ENCODE results near the gene YTHDF2. TPM values are rescaled to one million over a fixed set of nuclear protein-coding genes. Genes with fewer than 3 reads are reported as not detected.
"Not testable (repeated sequence)": the region's sequence is repeated elsewhere in the genome, so short reads cannot be mapped to it uniquely, and the experiment has no call there.

YTHDF2 gene
- total RNA-seq, 1 experiment from 2014 or later: 90.6 TPM

- TF ChIP-seq JUND (IDR thresholded peaks at IDR 0.05) (peak; percentile 15; the same call in 1 of the 2 replicates), CEBPB (IDR thresholded peaks at IDR 0.05; ENCODE audit: low read depth) (no peak), SIN3A (IDR thresholded peaks at IDR 0.05; ENCODE audit: low read depth) (peak; percentile 78; the same call in 1 of the 2 replicates)
- TF ChIP-seq, protein P1, sequence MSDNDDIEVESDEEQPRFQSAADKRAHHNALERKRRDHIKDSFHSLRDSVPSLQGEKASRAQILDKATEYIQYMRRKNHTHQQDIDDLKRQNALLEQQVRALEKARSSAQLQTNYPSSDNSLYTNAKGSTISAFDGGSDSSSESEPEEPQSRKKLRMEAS (IDR thresholded peaks at IDR 0.05): peak; percentile 93
Measured at GRCh38 chr1:28736450-28737306, at the start of gene YTHDF2 (continued).

DNA sequence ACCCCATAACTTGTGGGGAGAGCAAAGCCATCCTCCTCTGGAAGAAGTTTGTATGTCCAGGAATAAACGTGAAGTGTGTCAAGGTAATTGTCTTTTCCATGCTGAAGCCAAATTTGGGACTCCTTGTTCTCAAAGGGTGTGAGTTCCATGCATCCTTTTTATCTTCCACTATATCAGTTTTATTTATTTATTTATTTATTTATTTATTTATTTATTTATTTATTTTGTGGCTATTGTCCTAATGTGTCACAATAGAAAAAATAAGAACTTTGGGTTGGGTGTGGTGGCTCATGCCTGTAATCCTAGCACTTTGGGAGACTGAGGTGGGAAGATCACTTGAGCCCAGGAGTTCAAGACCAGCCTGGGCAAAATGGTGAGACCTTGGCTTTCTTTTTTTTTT is 45.1 kb upstream of the YTHDF2 start:
- RAD21 ChIA-PET (ENCODE audit: low non-redundant PET in 1 of 2, low total read pairs in 2 of 2, uncharacterized antibody in 2 of 2, unreplicated experiment in 2 of 2); ATAC-seq; POLR2A ChIA-PET: not testable (repeated sequence)

GRCh38 chr1:28703629-28704028 is 33.1 kb upstream of the YTHDF2 start:
- H3K9me3 ChIP-seq (ENCODE audit: control insufficient read depth in 1 of 2, insufficient read depth in 1 of 2, low read depth in 1 of 2, low read length in 2 of 2): no peaks in the 10 kb centered on the region
- ATAC-seq (no peak), DNase-seq (ENCODE audit: low read depth, low spot score) (no peak)
- no peaks in the 10 kb centered on the region for H3K9me2 ChIP-seq (ENCODE audit: insufficient read depth)
- H3K4me1 ChIP-seq (ENCODE audit: control insufficient read depth in 1 of 2, insufficient read depth in 2 of 2, low read length in 2 of 2): no peaks in the 10 kb centered on the region
- CTCF ChIA-PET: interaction anchor here (2.0 kb wide), 1 partner anchor 33 kb away, joined by 5 read pairs; the partner anchor contains the start of gene YTHDF2
- H3K9ac ChIP-seq (ENCODE audit: low read length): no peak overlapping the region
- H2AFZ ChIP-seq (ENCODE audit: low read depth, low read length, poor library complexity, severe bottlenecking): no peak overlapping the region
- no peak for TF ChIP-seq ZFX (IDR thresholded peaks at IDR 0.05)
- no peak for TF ChIP-seq RAD21 (IDR thresholded peaks at IDR 0.05; ENCODE audit: low read depth)
- no peak for TF ChIP-seq FOSL1 (IDR thresholded peaks at IDR 0.05; ENCODE audit: low read depth)
- TF ChIP-seq TCF7L2 (IDR thresholded peaks at IDR 0.05; ENCODE audit: borderline replicate concordance, extremely low read depth, insufficient read depth, insufficient read length): no peak
- TF ChIP-seq CBX3 (IDR thresholded peaks at IDR 0.05; ENCODE audit: low read depth): no peak
- no peaks in the 10 kb centered on the region for H3K27me3 ChIP-seq (ENCODE audit: insufficient read depth, low read length)
- POLR2A ChIA-PET: no interaction called here
- H3K4me3 ChIP-seq (replicated peaks in 1 of 2; ENCODE audit: low read depth in 1 of 2, low read length in 2 of 2): no peak overlapping the region
- no peak overlapping the region for H3K27ac ChIP-seq (ENCODE audit: low read depth, low read length)
- no peak overlapping the region for H3K4me2 ChIP-seq (ENCODE audit: low read length)
- no TSS peak for BruUV-seq (replicated peaks)
- no peaks in the 10 kb centered on the region for H3K79me2 ChIP-seq (ENCODE audit: insufficient read depth, low read length)
- 0 out of 4 replicates have a peak, but pooled peaks cover 0 to 6% of the 10 kb centered on the region in 2 experiments for H3K36me3 ChIP-seq (ENCODE audit: control insufficient read depth in 1 of 2, insufficient read depth in 2 of 2, low read length in 2 of 2)
- RAD21 ChIA-PET (ENCODE audit: low non-redundant PET in 1 of 2, low total read pairs in 2 of 2, uncharacterized antibody in 2 of 2, unreplicated experiment in 2 of 2): no interaction called here
- intact Hi-C loops (cut with micrococcal nuclease): no loop called here
- H4K20me1 ChIP-seq (ENCODE audit: insufficient read depth): no peaks in the 10 kb centered on the region

More for the DNA sequence above, 45.1 kb upstream of the YTHDF2 start:
- H3K4me2 ChIP-seq (ENCODE audit: low read length); H3K79me2 ChIP-seq (ENCODE audit: insufficient read depth, low read length); intact Hi-C loops (cut with micrococcal nuclease); H3K27me3 ChIP-seq (ENCODE audit: insufficient read depth, low read length); H3K27ac ChIP-seq (ENCODE audit: low read depth, low read length); H3K9me2 ChIP-seq (ENCODE audit: insufficient read depth); H3K4me1 ChIP-seq (ENCODE audit: control insufficient read depth in 1 of 2, insufficient read depth in 2 of 2, low read length in 2 of 2); CTCF ChIA-PET; DNase-seq (ENCODE audit: low read depth, low spot score); H3K4me3 ChIP-seq (replicated peaks in 1 of 2; ENCODE audit: low read depth in 1 of 2, low read length in 2 of 2); H3K9ac ChIP-seq (ENCODE audit: low read length); H4K20me1 ChIP-seq (ENCODE audit: insufficient read depth); H2AFZ ChIP-seq (ENCODE audit: low read depth, low read length, poor library complexity, severe bottlenecking); H3K9me3 ChIP-seq (ENCODE audit: control insufficient read depth in 1 of 2, insufficient read depth in 1 of 2, low read depth in 1 of 2, low read length in 2 of 2); BruUV-seq (replicated peaks): not testable (repeated sequence)
- H3K36me3 ChIP-seq (ENCODE audit: control insufficient read depth in 1 of 2, insufficient read depth in 2 of 2, low read length in 2 of 2): peaks cover 7 to 11% of the 10 kb centered on the region in 2 experiments
